ENCODE results near the gene ZNF687.
"Not testable (repeated sequence)": the region's sequence is repeated elsewhere in the genome, so short reads cannot be mapped to it uniquely, and the experiment has no call there.

ZNF687 gene, protein sequence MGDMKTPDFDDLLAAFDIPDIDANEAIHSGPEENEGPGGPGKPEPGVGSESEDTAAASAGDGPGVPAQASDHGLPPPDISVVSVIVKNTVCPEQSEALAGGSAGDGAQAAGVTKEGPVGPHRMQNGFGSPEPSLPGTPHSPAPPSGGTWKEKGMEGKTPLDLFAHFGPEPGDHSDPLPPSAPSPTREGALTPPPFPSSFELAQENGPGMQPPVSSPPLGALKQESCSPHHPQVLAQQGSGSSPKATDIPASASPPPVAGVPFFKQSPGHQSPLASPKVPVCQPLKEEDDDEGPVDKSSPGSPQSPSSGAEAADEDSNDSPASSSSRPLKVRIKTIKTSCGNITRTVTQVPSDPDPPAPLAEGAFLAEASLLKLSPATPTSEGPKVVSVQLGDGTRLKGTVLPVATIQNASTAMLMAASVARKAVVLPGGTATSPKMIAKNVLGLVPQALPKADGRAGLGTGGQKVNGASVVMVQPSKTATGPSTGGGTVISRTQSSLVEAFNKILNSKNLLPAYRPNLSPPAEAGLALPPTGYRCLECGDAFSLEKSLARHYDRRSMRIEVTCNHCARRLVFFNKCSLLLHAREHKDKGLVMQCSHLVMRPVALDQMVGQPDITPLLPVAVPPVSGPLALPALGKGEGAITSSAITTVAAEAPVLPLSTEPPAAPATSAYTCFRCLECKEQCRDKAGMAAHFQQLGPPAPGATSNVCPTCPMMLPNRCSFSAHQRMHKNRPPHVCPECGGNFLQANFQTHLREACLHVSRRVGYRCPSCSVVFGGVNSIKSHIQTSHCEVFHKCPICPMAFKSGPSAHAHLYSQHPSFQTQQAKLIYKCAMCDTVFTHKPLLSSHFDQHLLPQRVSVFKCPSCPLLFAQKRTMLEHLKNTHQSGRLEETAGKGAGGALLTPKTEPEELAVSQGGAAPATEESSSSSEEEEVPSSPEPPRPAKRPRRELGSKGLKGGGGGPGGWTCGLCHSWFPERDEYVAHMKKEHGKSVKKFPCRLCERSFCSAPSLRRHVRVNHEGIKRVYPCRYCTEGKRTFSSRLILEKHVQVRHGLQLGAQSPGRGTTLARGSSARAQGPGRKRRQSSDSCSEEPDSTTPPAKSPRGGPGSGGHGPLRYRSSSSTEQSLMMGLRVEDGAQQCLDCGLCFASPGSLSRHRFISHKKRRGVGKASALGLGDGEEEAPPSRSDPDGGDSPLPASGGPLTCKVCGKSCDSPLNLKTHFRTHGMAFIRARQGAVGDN

GRCh38 chr1:151281969-151282882 lies at the start of gene ZNF687:
Gene ZNF687 (plus strand): TSS chr1:151282299. CDS start chr1:151286292, 3,993 bp downstream.
- DNase-seq, result peak; percentile 100

- DNase-seq, result no peak
Observed at GRCh38 chr1:151235235-151235634, 46.9 kb upstream of the ZNF687 start.

DNA sequence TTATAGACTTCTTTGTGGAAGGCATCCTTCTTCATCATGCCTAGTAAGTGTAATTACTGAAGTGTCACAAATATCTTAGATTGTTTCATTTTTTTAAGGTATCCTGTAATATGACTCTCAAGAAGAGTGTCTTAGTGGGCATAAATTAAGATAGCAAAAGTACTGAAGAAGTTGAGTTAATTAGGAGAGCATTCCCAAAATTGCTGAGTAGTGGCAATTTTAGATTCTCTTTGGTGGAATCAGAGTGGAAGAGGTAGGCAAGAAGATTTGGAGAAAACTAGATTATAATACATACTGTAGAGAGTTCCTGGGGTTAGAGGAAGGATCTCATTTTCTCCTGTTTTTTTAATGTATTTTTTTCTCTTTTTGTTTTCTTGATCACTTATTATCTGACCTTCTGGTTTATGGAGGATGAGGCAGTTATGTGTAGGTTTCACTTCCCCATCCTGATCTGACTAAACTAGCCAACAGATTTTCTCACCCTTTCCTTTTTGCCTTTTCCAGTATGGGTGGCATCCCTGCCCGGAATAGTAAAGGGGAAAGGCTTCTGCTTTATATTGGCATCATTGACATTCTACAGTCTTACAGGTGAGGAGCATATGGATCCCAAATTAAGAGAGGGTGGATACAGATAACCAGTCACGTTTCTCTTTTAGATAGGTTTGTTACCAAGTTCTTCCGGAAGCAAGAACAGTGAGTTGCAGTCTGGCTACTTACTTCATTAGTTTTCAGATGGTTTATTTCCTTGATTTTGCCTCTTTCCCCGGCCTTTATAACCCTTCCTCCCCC lies 44.2 kb upstream of the ZNF687 start:
- no peak for DNase-seq

- no peak for DNase-seq
Observed at GRCh38 chr1:151238467-151238739, 43.7 kb upstream of the ZNF687 start.

DNA sequence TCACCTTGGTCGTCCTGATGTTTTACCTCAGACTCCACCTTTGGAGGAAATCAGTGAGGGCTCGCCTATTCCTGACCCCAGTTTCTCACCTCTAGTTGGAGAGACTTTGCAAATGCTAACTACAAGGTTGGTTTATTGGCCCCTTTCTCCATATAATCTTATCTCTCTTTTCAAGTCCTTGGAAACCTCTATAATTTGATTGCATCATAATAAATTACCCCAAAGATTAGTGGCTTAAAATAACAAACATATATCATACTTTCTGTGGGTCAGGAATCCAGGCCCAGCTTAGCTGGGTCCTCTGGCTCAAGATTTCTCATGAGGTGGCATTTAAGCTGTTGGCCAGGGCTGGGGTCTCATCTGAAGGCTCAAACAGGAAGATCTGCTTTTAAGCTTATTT lies 39.7 kb upstream of the ZNF687 start:
- DNase-seq, result no peak

DNA sequence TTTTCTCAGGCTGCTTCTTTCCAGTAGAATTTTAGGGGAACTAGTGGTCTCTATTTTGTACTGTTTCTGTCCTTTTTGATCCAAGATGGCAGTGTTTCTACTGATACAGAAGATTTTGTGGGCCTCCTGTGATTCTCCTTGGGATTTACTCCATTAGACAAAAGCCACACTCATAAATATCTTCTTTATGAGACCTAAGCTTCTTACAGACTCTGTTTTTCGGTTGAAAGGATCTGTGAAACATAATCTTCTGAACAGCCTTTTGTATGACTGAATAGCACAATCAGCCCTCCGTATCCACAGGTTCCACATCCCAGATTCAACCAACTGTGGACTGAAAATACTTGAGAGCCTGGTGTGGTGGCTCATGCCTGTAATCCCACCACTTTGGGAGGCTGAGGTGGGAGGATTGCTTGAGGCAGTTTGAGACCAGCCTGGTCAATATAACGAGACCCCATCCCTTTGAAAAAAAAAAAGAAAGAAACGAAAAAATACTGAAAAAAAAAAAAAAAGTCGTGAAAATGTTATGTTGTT lies 38.3 kb upstream of the ZNF687 start:
- DNase-seq, result no peak

DNA sequence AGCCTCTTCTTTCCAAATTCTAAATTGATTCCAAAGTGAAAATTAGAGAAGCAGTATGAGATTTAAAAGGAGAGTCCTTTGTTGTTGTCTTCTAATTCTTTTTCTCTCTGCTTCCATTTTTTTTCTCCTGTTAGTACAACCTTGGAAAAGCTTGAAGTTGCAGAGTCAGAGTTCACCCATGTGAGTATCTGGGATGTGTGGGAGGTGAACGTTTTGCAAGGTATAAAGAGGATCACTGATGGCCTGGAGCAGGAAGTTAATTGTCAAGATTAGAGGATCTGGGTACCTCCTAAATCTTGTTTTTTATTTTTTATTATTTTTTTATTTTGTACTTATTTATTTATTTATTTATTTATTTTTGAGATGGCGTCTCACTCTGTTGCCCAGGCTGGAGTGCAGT lies 35.3 kb upstream of the ZNF687 start:
- no peak for DNase-seq

DNA sequence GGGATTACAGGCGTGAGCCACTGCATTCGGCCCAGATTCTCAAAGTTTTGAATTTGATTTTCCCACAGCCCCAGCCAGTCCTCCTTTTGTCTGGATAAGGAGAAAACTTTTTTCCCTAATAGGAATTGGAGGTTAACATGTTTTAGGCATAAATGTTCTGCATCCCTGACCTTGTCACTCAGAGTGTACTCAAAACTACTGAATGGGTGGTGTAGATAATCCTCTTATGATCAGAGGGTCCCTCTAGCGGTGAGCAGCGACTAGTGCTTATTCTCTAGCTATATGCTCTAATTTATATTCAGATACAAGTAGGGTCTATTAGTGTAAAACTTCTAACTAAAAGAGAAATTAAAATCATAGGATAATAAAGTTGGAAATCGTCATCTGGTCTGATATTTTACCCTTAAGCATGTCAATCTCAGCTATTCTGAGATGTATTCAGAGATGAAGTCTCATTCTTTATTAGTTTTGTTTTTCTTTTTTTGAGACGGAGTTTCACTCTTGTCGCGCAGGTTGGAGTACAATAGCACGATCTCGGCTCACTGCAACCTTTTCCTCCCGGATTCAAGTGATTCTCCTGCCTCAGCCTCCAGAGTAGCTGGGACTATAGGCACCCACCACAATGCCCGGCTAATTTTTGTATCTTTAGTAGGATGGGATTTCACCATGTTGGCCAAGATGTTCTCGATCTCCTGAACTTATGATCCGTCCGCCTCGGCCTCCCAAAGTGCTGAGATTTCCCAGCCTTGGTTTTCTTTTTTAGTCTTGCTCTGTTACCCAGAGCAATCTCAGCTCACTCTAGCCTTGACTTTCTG lies 30.2 kb upstream of the ZNF687 start:
- peak; percentile 91 for DNase-seq

GRCh38 chr1:151254217-151255213 lies 27.6 kb upstream of the ZNF687 start, which contains the start of gene PSMD4:
Gene PSMD4 (plus strand): TSS chr1:151254734. CDS start chr1:151254783, 49 bp downstream.
- peak; percentile 100 for DNase-seq

GRCh38 chr1:151255381-151255780 lies 26.7 kb upstream of the ZNF687 start:
- DNase-seq, result no peak

DNA sequence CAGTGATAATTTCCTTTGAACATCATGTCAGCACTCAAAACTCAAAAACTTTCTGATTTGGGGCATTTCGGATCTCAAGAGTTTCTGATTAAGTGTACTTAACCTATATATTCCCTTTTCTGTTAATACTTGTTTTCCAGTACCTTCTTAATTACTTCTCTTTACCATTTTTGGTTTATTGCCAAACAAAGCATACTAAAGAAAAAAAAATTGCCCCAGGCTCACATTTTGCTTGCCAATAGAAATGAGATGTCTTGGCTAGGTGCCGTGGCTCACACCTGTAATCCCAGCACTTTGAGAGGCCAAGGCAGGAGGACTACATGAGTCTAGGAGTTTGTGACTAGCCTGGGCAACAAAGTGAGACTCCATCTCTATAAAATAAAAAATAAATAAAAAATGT lies 22.7 kb upstream of the ZNF687 start:
- DNase-seq, result no peak

- DNase-seq, result no peak
Observed at GRCh38 chr1:151265446-151266236, 16.5 kb upstream of the ZNF687 start.

- DNase-seq, result no peak
Observed at GRCh38 chr1:151266315-151266714, 15.8 kb upstream of the ZNF687 start.

GRCh38 chr1:151266821-151267220 lies 15.3 kb upstream of the ZNF687 start:
- DNase-seq, result no peak

DNA sequence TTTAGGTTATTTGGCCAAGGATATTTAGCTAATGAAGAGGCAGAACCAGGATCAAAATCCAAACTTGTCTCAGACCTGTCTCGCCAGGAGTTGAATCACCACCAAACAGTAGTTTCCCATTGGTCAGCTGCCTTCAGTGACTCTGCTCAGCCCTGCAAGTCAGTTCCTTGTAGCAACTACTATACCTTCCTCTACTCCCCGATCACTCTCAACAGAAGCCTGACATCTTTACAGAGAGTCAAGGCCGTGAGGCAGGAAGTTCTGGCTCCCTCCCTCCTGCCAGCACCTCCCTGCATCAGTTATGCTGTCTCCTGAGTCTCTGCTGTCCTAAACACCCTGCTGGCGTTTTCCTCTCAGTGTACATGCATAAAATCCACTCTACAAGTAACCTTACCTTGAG lies 14.3 kb upstream of the ZNF687 start:
- DNase-seq, result no peak

DNA sequence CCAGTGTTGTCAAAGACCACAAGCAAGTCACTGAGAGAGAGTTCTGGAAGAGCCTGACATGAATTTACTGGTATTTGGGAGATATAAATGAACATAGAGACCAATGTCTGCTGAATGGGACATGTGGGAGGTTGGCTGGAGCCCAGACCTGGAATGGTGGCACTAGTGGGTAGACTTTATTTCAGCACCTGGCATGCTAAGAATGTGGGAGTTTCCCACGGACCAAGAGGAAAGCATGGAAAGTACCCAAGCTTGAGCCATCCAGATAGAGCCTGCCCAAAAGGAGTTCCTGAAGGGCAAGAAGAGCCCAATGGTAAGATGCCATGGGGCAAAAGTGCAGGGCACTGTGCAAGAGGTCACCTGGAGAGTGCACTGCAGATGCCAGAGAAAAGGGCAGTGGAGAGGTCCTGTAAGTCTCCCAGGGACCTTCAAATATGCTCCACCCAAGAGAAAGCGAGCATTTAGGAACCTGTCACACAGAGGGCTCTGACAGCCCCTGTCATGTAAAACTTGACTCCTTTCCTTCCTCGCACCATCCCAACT lies 8.1 kb upstream of the ZNF687 start:
- no peak for DNase-seq

- not testable (repeated sequence) for DNase-seq
Observed at GRCh38 chr1:151275341-151275740, 6.8 kb upstream of the ZNF687 start.

GRCh38 chr1:151277249-151277648 lies 4.8 kb upstream of the ZNF687 start:
- no peak for DNase-seq
